ENCODE data around the gene IL17RD. TPM values are rescaled to one million over a fixed set of nuclear protein-coding genes. Genes with fewer than 3 reads are reported as not detected.

The IL17RD gene
- total RNA-seq, 1 donor from 2014 or later = 47.4 TPM

GRCh38 chr3:57184526-57184925 lies 19.4 kb upstream of the IL17RD start:
- no peaks in the 10 kb centered on the region for H3K27me3 Mint-ChIP-seq
- no peak overlapping the region for H3K27ac Mint-ChIP-seq
- no peak for DNase-seq (ENCODE audit: extremely low spot score, unreplicated experiment)

GRCh38 chr3:57179580-57180410 lies 14.6 kb upstream of the IL17RD start:
- Mint-ChIP-seq H3K4me3 (no peak overlapping the region), H3K36me3 (no peaks in the 10 kb centered on the region), H3K27ac (no peak overlapping the region), H3K27me3 (no peaks in the 10 kb centered on the region), H3K4me1 (ENCODE audit: unreplicated experiment) (peaks cover 4% of the 10 kb centered on the region), H3K9me3 (no peaks in the 10 kb centered on the region)
- TF ChIP-seq CTCF (conservative IDR thresholded peaks at IDR 0.05) = peak; percentile 52
- DNase-seq (ENCODE audit: extremely low spot score, unreplicated experiment) = no peak

More at GRCh38 chr3:57184526-57184925, 19.4 kb upstream of the IL17RD start:
- no peak overlapping the region for H3K4me3 Mint-ChIP-seq
- H3K36me3 Mint-ChIP-seq = no peaks in the 10 kb centered on the region
- TF ChIP-seq CTCF (conservative IDR thresholded peaks at IDR 0.05) = no peak
- no peaks in the 10 kb centered on the region for H3K9me3 Mint-ChIP-seq
- peaks cover 4% of the 10 kb centered on the region for H3K4me1 Mint-ChIP-seq (ENCODE audit: unreplicated experiment)

DNA sequence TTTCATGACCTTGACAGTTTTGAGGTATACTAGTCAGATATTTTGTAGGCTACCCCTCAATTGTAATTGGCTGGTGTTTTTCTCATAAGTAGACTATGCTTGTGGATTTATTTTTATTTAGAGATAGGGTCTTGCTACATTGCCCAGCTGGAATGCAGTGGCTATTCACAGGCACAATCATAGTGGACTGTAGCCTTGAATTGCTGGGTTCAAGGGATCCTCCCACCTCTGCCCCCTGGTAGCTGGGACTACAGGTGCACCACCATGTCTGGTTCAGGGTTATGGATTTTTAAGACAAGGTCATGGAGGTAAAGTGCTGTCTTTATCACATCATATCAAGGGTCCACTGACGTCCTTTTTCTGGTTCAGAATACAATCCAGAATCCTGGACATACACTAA lies 10.9 kb upstream of the IL17RD start:
- H3K9me3 Mint-ChIP-seq = no peaks in the 10 kb centered on the region
- no peaks in the 10 kb centered on the region for H3K27me3 Mint-ChIP-seq
- H3K4me1 Mint-ChIP-seq (ENCODE audit: unreplicated experiment) = no peaks in the 10 kb centered on the region
- H3K4me3 Mint-ChIP-seq = no peak overlapping the region
- no peak overlapping the region for H3K27ac Mint-ChIP-seq
- H3K36me3 Mint-ChIP-seq = no peaks in the 10 kb centered on the region
- no peak for TF ChIP-seq CTCF (conservative IDR thresholded peaks at IDR 0.05)
- DNase-seq (ENCODE audit: extremely low spot score, unreplicated experiment) = no peak

- no peaks in the 10 kb centered on the region for H3K36me3 Mint-ChIP-seq
- H3K27ac Mint-ChIP-seq = no peak overlapping the region
- no peak for TF ChIP-seq CTCF (conservative IDR thresholded peaks at IDR 0.05)
- no peaks in the 10 kb centered on the region for H3K27me3 Mint-ChIP-seq
- DNase-seq (ENCODE audit: extremely low spot score, unreplicated experiment) = no peak
- H3K4me1 Mint-ChIP-seq (ENCODE audit: unreplicated experiment) = peaks cover 5% of the 10 kb centered on the region
- no peak overlapping the region for H3K4me3 Mint-ChIP-seq
- no peaks in the 10 kb centered on the region for H3K9me3 Mint-ChIP-seq
Measured at GRCh38 chr3:57173687-57174086, 8.5 kb upstream of the IL17RD start.

DNA sequence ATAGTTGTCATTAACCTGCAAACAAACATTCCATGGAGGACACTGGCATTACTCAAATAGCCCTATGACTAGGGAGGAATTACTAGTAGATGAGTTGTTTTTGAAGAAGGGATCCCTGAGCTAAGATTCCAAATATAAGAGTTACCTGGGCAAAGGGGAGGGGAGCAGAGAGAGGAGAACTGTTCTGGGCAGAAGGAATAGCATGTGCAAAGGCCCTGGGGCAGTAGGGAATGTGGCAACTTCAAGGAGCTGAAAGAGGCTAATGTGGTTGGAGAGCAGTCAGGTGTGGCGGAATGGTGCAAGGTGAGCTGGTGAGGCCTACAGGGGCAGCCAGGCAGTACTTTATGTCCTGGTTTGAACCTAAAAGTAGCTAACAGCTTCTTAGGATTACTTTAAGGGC lies 5.8 kb upstream of the IL17RD start:
- Mint-ChIP-seq H3K4me3 (no peak overlapping the region), H3K9me3 (no peaks in the 10 kb centered on the region), H3K27me3 (peaks cover 18% of the 10 kb centered on the region), H3K4me1 (ENCODE audit: unreplicated experiment) (peaks cover 13% of the 10 kb centered on the region), H3K36me3 (no peaks in the 10 kb centered on the region), H3K27ac (no peak overlapping the region)
- TF ChIP-seq CTCF (conservative IDR thresholded peaks at IDR 0.05) = no peak
- no peak for DNase-seq (ENCODE audit: extremely low spot score, unreplicated experiment)

Data from type B pancreatic cell (in vitro differentiated cells).